GM21367 (cell line): ENCODE data around the gene PEX26.
A peak's percentile ranks its signal among the peaks of the same experiment; 100 is the strongest.
"Not testable (repeated sequence)": the region's sequence is repeated elsewhere in the genome, so short reads cannot be mapped to it uniquely, and the experiment has no call there.

Experiments used
- ATAC-seq: cut with Tn5 transposase; IDR thresholded peaks from one replicate; pipeline ENCODE4 v1.9.1; 2021; ENCODE audit not compliant: unreplicated experiment

PEX26 gene

GRCh38 chr22:18056161-18056666 is 21.6 kb upstream of the PEX26 start:
- no peak for ATAC-seq

DNA sequence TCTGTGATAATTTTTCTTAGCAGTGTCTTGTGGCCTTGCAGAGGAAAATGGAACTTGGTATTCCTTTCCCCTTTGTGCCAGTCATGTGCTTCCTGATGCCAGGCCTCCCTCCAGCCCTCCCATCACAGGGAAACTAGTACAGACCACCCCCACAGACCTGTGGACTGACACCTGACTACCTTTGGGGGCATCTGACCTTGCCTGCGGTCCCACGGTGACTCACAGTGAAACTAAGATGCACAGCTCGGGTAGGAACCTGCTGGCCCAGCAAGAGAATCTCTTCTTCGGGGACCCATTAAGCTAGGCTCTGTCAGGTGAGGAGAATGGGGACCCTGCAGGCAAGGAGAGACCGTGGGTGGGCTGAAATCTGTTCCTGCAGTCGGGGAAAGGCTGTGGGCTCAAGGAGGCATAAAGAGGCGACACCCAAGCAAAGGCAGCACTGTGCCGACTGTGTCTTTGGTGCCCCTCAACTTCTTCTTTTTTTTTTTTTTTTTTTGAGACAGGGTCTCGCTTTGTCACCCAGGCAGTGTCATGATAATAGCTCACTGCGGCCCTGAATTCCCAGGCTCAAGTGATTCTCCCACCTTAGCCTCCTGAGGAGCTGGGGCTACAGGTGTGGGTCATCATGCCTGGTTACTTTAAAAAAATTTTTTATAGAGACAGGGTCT is 20.8 kb upstream of the PEX26 start:
- peak; percentile 48 for ATAC-seq

GRCh38 chr22:18057568-18058209 is 20.1 kb upstream of the PEX26 start:
- ATAC-seq = peak; percentile 51

- ATAC-seq = no peak
Observed at GRCh38 chr22:18058371-18059093, 19.3 kb upstream of the PEX26 start.

DNA sequence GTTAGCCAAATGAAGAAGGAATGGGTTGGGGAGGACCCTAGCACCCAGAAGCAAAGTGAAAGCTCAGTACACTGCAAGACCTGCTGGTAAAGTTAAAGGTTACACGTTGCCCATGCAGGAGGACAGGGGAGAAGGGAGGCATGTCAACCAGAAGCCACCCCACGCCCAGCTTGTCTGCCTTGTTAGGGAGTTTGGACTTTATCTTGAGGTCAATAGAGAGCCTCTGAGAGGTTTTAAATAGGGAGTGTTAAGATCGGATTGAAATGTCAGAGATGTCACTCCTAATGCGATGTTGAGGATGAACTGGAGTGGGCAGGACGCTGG is 18.7 kb upstream of the PEX26 start:
- no peak for ATAC-seq

- ATAC-seq = no peak
Observed at GRCh38 chr22:18059473-18059872, 18.3 kb upstream of the PEX26 start.

- no peak for ATAC-seq
Observed at GRCh38 chr22:18059991-18060390, 17.8 kb upstream of the PEX26 start.

DNA sequence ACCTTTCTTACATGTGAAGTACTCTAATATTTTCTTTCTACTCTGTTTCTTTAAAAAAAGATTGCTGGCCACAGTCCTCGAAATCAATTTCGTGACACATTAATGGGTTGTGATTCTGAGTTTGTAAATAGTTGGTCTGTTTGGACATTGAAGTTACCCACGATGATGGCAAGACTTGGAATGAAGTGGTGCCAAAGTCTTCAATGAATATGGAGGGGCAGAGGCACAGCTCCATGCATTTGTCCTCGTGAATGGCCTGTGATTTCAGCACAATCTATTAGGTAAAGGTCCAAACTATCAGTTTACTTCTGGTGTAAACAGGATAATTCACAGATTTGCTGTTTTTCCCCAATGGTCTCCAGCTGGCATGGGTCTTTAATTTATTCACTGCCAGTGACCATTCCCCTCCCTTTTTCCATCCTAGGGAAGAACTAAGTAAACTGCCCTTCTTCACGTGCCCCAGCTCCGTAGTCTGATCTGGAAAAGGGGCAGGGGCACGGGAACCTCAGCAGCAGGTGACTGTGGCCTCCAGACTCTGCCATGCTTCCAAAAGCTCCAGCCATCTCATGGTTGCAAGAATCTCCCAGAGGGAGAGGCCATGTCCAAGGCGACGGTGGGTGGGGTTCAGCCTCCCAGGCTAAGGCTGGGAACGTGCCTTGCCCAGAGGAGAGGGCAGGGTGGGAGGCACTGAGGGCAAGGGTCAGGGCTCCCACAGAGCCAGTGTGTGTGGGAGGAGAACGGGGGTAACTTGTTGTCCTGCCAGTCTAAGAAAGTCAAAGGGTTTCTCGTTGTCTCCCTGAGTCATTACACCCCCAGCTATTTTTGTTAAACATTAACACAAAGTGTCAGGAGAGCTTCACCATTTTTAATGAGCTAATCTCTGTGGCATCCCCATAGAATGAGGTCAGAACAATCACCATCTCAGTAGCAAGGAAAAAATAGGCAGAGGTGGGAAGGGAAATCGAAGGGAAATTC is 16.9 kb upstream of the PEX26 start:
- no peak for ATAC-seq

DNA sequence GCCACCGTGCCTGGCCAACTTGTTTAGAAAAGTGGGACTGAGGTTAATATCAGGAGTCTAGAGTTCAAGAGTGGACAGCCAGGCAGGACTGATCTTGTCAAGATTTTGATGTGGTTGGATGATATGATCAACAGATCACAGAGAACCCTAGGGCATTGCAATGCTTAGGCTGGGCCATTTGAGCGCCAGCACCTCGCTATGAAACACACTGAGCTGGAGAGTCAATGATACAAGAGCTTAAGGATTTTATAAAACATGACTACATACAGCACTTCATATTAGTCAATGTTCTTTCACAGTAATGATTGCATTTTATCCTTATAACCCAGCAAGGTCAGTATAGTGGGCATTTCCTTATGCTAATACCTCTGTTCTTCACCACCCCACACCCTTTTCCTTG is 15.4 kb upstream of the PEX26 start:
- ATAC-seq = no peak

DNA sequence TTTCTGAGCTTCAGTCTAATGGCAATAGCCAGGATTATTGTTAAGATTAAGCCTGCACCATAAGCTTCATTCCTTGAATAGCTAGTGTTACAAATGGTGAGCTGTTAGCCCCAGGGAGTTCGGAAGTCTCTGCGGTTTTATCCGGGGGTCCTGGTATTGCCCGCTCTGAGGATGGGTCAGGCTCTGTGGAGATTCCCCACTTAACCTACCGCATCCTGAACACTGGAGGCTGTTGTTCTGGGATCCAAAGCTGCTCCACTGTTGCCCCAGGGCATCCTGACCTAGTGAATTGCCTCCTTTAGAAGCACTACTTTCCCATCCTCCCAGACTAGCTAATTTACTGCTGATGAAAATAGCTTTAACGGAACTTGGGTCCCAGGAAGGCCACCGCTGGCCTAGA is 14.5 kb upstream of the PEX26 start:
- no peak for ATAC-seq

GRCh38 chr22:18063715-18064114 is 14.1 kb upstream of the PEX26 start:
- not testable (repeated sequence) for ATAC-seq

- no peak for ATAC-seq
Observed at GRCh38 chr22:18064636-18065035, 13.2 kb upstream of the PEX26 start.

DNA sequence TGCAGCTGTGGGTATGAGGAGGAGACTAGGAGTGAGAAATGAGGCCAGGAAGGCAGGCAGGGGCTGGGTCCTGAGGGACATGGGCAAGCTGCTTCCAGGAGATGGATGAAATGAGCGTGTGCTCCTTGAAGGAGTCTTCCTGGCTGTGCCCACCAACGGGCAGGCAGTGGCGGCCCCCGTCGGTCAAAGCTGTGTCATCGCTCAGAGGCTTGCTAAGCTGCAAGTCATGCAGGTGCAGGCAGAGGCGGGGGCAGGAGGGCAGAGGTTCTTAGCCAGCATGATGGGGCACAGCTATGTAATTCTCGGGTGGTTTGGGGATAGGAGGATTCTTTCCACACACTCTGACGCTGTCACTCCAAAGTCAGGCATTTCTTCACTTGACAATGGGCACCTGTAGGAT is 12.5 kb upstream of the PEX26 start:
- ATAC-seq = no peak

DNA sequence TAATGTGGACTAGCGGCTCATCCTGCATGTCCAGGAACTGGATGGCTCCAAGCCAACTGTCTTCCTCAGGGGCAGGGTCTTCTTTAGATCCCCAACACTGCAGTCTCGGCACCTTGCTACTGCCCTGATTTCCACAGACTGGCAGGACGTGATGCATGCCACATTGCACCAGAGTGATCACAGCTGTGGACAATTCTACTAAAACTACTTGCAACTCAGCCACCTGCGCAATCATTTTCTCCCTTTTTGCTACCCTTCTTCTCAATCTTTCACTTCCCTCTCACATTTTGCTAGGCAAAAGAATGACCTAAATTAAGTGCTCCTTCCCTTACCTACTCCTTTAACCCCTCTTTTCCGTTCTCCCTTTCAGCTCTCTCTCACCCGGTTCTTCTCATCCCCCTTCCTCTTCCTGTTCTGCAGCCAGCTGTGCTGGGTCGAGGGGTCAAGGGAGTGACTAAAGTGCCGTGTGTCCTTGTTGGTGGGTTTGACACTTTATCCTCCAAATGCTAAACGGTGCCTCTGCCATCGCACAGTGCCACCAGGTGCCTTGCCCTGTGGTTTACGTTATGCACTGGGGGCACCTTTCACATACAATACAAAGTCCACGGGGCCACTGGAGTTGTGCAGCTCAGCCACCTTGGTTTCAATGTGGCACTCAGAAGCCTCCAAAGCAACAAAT is 11.5 kb upstream of the PEX26 start:
- ATAC-seq = no peak

DNA sequence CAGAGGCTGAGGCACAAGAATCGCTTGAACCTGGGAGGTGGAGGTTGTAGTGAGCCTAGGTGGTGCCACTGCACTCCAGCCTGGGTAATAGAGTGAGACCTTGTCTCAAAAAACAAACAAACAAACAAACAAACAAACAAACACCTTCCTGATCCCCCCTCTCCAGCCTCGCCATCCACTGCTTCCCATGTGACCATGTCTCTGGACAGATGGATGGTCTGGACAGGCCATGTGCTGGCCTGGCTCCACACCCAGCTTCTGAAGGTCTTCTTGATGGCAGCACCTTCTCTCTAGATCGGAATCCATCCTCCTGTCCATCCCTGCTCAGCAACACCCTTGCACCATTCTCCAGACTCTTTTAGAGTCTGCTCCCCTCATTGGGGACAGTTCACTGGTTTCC is 10.7 kb upstream of the PEX26 start:
- no peak for ATAC-seq

DNA sequence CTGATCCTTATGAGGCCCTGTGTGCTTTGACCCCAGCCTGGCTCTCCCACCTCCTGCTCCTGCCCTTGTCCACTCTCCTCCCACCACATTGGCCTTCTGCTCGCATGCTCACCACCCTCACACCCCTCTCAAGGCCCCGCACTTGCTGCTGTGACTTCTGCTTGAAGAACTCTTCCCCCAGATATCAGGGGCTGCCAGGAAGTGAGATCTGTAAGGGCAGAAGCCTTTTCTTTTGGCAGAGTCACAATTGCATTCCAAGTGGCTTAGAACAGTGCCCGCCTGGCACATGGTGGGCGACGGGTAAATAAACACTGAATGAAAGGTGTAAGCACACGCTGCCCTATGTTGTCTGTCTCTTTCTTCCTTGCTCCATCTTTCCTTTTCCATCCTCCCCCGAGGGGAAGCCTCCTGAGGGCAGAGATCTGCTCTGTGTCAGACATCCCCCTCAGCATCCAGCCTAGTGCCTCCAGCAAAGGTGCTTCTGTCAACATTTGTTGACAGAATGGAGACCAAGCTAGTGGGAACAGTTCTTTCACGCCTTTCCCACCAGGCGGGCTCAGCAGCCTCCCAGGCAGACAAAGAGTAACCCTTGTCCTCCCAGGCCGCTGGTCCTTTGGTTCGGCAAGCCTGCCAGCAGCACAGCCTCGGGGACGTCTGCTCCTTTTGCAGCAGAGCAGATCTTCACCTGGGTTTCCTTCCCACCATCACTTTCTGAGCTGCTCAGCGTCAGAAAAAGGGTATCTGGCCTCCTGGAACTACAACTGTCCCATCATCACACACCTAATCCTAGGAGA is 10.0 kb upstream of the PEX26 start:
- no peak for ATAC-seq

DNA sequence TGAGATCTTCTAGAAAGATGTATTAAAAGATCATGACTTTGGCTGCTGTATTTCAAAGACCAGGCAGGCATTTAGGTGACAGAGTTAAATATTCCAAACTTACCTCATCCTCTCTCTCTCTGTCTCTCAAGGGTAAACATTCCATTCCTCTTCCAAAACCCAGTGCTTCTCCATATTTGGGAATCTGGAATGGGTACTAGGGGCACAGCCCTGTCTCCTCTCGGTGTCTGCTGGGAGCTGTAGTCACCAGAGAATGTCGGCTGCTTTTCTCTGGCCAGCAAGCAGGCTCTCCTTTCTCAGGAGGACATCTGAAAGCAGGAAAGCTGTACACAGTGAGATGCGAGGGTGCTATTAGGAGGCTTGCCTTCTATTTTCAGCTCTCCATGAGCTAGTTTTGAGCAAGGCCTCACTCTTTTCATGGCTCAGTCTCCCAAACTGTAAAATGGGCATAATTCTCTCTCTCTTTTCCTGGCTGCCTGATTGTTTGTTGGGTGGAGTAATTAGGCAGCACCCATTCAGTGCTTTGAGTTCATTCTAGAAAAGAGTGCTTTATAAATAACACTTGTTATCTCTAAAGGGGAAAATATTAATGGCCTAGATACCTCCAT is 9.3 kb upstream of the PEX26 start:
- ATAC-seq = no peak

- ATAC-seq = no peak
Observed at GRCh38 chr22:18069041-18069440, 8.7 kb upstream of the PEX26 start.

GRCh38 chr22:18070041-18070440 is 7.7 kb upstream of the PEX26 start:
- ATAC-seq = no peak
